Nephron (organoid): ENCODE measurements around the gene ETV6.

Experiments used
- H3K27ac Mint-ChIP-seq, 3 experiments: 2 replicates each; pipeline ENCODE4 v1.8.0; 2020; ENCODE audit warnings: mixed read lengths in 3 of 3, mild to moderate bottlenecking in 2 of 3, moderate library complexity in 1 of 3
- H3K27me3 Mint-ChIP-seq: 2 replicates; pipeline ENCODE4 v1.8.0; 2021; ENCODE audit warnings: low read depth, mild to moderate bottlenecking, moderate library complexity, mixed read lengths
- H3K36me3 Mint-ChIP-seq: 2 replicates; pipeline ENCODE4 v1.8.0; 2020; ENCODE audit warnings: low read depth, mixed read lengths
- H3K4me1 Mint-ChIP-seq: 2 replicates; pipeline ENCODE4 v1.8.0; 2020; ENCODE audit warnings: mixed read lengths
- H3K4me3 Mint-ChIP-seq, 3 experiments: 2 replicates each; pipeline ENCODE4 v1.8.0; 2020; ENCODE audit warnings: mild to moderate bottlenecking in 3 of 3, mixed read lengths in 3 of 3, moderate library complexity in 2 of 3
- H3K9me3 Mint-ChIP-seq: 2 replicates; pipeline ENCODE4 v1.8.0; 2020; ENCODE audit warnings: mixed read lengths
- TF ChIP-seq, protein P1 (sequence below), 3 experiments: fragments of 200-600 bp; sonication (generic); IDR thresholded peaks; one replicate each; pipeline ENCODE4 v1.5.0; 2021; ENCODE audit warnings: antibody characterized with exemption in 3 of 3; ENCODE audit not compliant: unreplicated experiment in 3 of 3

Gene ETV6

DNA sequence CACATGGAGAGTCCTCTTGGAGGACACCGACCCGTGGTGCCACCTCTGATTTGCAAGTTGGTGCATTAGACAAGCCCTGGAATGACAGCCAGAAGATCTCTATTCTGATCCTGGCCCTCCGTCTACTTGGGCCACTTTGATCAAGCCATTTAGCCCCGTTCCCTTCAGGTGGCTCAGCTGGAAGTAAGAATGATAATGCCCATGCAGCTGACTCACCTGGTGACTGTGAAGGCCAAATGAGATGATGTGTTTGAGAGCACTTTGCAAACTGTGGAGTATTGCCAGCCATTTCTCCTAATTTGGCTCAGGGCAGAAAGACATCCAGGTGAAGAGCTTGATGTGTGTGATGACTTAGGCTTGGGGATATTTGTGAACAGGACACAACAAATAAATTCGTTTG, 165.9 kb downstream of the ETV6 start:
- Mint-ChIP-seq H3K27ac (no peak overlapping the region), H3K36me3 (no peaks in the 10 kb centered on the region), H3K4me3 (no peak overlapping the region), H3K27me3 (no peaks in the 10 kb centered on the region), H3K4me1 (peaks cover 44% of the 10 kb centered on the region), H3K9me3 (no peaks in the 10 kb centered on the region)
- TF ChIP-seq, protein P1, sequence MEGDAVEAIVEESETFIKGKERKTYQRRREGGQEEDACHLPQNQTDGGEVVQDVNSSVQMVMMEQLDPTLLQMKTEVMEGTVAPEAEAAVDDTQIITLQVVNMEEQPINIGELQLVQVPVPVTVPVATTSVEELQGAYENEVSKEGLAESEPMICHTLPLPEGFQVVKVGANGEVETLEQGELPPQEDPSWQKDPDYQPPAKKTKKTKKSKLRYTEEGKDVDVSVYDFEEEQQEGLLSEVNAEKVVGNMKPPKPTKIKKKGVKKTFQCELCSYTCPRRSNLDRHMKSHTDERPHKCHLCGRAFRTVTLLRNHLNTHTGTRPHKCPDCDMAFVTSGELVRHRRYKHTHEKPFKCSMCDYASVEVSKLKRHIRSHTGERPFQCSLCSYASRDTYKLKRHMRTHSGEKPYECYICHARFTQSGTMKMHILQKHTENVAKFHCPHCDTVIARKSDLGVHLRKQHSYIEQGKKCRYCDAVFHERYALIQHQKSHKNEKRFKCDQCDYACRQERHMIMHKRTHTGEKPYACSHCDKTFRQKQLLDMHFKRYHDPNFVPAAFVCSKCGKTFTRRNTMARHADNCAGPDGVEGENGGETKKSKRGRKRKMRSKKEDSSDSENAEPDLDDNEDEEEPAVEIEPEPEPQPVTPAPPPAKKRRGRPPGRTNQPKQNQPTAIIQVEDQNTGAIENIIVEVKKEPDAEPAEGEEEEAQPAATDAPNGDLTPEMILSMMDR (IDR thresholded peaks at IDR 0.05; ENCODE audit: unreplicated experiment in 3 of 3) = no peak

DNA sequence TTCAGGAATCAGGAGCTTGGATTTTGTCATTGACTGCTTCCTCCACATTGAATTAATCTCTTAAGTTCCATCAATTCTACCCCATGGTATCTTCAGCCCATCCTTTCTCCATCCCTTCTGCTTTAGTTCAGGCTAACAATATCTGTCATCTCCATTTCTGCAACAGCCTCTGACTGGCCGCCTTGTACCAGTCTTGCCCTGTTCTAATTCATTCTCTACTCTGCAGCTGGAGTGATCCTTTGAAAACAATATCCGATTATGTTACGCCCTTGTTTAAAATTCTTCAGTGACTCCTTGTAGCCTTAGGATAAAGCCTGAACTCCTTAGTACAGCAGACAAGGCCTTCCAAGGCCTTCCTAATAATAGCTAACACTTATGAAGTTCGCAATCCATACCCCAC, 170.2 kb downstream of the ETV6 start:
- Mint-ChIP-seq H3K27ac (no peak overlapping the region), H3K4me3 (no peak overlapping the region), H3K27me3 (no peaks in the 10 kb centered on the region), H3K4me1 (peaks cover 27% of the 10 kb centered on the region), H3K36me3 (peaks cover 4% of the 10 kb centered on the region), H3K9me3 (no peaks in the 10 kb centered on the region)
- TF ChIP-seq, protein P1 (IDR thresholded peaks at IDR 0.05; ENCODE audit: unreplicated experiment in 3 of 3) = no peak

DNA sequence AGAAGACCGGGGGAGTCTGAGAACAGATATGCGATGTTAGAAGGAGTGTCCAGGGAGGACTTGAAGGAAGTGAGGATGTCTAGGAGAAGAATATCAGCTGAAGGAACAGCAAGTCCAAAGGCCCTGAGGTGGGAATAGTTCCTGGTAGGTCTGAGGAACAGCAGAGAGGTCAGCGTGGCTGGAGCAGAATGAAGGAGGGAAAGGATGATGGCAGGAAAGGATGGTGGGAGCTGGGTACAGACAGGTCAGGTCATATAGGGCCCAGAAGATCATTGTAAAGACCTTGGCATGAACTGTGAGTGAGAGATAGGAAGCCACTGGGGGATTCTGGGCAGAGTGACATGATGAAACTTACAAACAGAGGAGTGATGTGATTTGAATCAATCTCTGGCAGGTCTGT, 171.0 kb downstream of the ETV6 start:
- Mint-ChIP-seq H3K36me3 (peaks cover 4% of the 10 kb centered on the region), H3K9me3 (no peaks in the 10 kb centered on the region), H3K4me1 (peaks cover 31% of the 10 kb centered on the region), H3K4me3 (no peak overlapping the region), H3K27me3 (no peaks in the 10 kb centered on the region), H3K27ac (no peak overlapping the region)
- TF ChIP-seq, protein P1 (IDR thresholded peaks at IDR 0.05; ENCODE audit: unreplicated experiment in 3 of 3) = no peak

DNA sequence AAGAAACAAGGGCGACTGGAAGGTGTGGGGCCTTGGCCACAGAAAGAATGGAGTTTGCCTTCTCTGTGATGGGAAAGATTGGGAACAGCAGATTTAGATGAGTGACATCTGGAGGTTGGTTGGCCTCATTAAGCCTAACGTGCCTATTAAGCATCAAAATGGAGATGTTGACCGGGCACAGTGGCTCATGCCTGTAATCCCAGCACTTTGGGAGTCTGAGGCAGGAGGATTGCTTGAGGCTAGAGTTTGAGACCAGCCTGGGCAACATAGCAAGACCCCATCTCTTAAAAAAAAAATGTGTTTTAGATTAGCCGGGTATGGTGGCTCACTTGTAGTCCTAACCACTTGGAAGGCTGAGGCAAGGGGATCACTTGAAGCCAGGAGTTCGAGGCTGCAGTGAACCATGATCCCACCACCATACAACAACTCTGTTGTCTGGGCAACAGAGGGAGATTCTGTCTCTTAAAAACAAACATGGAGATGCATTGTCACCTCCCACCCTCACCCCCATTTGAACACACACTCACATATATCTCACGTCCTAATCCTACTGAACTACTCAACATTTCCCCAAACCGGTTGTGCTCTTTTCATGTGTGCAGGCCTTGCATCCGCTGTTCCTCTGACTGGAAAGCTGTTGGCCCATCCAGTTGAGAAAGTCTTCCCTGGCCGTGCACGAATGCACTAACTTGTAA, 172.1 kb downstream of the ETV6 start:
- H3K4me3 Mint-ChIP-seq = no peak overlapping the region
- no peaks in the 10 kb centered on the region for H3K9me3 Mint-ChIP-seq
- H3K27ac Mint-ChIP-seq = peak overlapping the region; percentile 19 to 69 (median 63)

DNA sequence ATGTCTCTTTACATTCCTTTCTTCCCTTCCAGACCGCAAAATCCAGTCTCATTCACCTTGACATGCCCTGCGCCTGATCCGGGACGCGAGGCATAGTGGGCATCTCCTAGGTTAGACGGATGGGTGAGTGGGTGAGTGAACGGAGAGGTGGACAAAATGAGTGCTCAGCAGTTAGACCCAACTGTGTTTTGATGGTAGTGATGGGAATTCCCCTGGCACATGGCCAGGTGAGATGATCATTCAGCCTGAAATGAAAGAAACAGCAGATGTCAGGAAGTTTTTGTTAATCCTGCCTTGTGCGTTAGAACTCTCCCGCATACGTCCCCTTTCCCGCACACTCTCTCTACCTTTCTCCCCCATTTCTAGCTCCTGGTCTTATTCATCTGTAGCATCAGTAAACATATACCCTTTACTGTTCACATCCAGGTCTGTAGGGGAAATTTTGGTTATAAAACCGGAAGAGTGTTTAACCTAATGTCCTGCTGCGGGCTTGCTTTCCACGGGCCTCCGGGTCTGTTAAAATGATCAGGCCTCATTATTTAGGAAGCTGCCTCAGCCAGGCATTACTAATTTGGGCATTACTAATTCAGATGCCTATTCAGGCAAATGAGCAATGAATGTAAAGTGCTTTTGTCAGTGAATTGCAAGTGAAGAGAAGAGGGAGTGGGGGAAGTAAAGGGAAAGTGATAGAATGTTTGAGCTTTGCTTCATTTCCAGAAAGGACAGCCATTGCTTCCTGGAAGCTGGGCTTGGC, 172.8 kb downstream of the ETV6 start:
- H3K27ac Mint-ChIP-seq = peak overlapping the region; percentile 19 to 69 (median 63)
- TF ChIP-seq, protein P1 (IDR thresholded peaks at IDR 0.05; ENCODE audit: unreplicated experiment in 3 of 3) = no peak
- peaks cover 31% of the 10 kb centered on the region for H3K4me1 Mint-ChIP-seq
- H3K36me3 Mint-ChIP-seq = peaks cover 4% of the 10 kb centered on the region
- no peak overlapping the region for H3K4me3 Mint-ChIP-seq
- no peaks in the 10 kb centered on the region for H3K27me3 Mint-ChIP-seq
- H3K9me3 Mint-ChIP-seq = no peaks in the 10 kb centered on the region

More for the DNA sequence above, 172.1 kb downstream of the ETV6 start:
- TF ChIP-seq, protein P1 (IDR thresholded peaks at IDR 0.05; ENCODE audit: unreplicated experiment in 3 of 3) = no peak
- Mint-ChIP-seq H3K27me3 (no peaks in the 10 kb centered on the region), H3K36me3 (peaks cover 4% of the 10 kb centered on the region), H3K4me1 (peaks cover 31% of the 10 kb centered on the region)
